GM19043 (cell line): ENCODE data around the gene TAC3.
A peak's percentile ranks its signal among the peaks of the same experiment; 100 is the strongest.

ENCODE experiments used
- ATAC-seq: cut with Tn5 transposase; IDR thresholded peaks from one replicate; pipeline ENCODE4 v1.9.1; 2021; ENCODE audit warnings: low read depth; ENCODE audit not compliant: unreplicated experiment

TAC3 gene

DNA sequence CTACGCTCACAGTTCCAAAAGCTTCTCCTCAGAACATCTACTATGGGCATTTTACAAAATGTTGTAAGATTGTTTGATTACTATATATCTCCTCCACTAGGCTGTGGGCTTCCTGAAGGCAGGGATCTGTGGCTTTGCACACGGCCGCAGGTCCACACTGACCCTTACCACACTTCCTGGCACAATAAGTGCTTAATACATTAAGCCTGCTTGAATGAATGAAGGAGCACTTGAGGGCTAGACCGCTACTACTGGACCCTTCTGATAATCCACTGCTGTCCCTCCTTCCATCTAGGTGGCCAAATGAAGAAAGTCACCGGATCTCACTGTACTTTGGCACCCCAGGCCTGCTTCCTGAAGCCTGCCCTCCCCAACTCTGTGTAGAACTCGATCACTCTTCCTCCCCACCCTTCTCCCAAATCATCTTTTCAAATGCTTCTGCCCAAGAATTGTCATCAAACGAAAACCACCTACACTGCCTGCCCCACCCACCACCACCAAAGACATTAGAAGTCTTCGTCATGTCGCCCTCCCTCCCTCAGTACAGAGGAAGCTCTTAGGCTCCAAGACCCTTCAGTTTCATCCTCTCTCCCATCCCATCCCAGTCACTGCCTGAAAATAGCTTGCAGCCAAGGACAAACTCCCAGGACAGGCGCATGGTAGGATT lies 9.4 kb downstream of the TAC3 start:
- peak; percentile 8 for ATAC-seq

DNA sequence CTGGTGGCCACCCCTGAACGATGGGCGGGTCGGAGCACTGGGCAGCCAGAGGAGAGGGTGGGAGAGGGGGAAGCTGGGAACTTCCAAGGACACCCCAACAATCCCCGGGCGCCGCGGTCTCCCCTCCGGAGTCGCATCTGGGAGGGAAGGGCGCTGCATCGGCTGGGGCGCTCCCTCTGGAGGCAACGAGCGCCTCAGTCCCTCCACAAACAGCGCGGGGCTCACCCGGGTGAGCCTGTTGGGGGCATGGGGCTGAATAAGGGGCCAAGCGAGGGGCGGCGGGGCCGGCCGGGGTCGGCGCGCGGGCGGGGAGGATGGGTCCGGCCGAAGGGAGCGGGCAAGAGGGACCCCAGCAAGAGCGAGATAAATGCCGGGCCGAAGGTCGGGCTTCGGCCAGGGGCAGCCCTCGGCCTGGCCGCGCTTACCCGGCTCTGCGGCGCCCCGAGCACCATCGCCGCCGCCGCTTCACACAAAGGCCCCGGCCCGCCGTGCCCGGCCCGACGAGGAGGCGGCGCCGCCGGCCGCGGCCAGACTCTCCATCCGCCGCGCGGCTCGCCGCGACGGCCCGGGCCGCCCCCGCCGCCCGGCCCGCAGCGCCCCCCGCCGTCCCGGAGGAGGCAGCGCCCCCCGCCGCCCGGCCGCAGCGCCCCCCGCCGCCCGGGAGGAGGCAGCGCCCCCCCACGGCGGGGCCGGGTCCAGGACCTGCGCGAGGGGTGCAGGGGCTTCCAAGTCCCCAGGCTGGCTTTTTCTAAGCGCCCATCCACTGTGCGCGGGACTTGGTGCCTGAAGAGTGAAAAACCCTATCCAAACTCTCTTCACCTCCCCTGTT lies 10.1 kb downstream of the TAC3 start, which contains the start of gene ZBTB39:
Gene ZBTB39 (minus strand): TSS at position 567 of the 829 bp plus-strand sequence. CDS start 1,629 bp downstream, outside the sequence.
- ATAC-seq, result peak; percentile 65

DNA sequence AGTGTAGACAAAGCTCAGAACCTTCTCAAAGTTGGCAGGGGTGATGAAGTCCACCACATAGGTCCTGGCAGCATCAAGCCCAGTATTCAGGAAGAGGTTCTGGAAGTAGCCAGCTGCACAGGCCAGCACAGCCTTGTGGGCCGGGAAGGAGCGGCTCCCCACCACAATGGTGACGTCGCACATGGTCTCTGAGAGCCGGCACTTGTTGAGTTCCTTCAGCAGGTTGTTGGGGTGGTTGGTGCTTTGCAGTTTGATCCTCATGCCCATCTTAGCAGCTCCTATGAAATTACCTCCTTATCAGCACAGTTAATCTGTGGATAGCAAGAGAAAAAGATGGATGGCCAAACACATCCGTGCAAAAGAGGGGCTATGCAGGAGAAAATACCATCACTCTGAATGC lies 11.7 kb downstream of the TAC3 start:
- ATAC-seq, result no peak

DNA sequence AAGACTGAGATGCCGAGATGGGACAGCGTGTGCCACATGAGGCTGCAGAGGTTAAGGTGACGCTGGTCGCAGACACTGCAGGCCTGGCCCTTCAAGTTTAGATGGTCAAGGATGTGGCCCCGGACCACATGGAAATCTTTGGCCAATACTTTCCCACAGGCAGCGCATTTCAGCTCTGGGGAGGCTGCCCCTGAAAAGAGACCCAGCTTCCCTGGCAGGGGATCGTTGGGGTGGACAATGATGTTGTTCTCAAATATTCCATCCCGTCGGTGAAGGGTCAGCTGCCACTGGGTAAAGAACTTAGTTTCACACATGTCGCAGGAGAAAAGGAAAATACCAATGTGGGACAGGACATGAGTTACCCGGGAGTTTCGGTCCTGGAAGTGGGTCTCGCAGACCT lies 12.9 kb downstream of the TAC3 start:
- ATAC-seq, result no peak

DNA sequence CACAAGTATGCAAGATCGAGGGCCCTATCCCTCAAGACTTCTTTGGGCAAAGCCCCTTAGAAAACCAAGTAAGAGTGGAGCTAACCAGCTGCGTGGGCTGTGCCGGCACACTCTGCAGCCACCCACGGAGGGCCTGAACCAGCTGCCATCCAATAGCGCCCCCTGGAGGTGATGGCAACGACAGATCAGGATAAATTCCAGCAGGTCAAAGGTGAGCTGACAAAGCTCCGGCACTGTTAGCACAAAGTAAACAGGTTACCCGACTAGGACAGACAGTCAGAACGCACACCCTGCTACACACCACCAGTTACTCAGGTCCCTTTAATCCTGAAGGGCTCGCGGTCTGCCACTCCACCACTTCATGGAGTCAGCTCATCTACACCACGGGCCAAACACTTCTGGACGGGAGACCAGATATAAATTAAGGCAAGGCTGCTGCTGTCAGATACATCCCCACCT lies 14.9 kb downstream of the TAC3 start:
- no peak for ATAC-seq

DNA sequence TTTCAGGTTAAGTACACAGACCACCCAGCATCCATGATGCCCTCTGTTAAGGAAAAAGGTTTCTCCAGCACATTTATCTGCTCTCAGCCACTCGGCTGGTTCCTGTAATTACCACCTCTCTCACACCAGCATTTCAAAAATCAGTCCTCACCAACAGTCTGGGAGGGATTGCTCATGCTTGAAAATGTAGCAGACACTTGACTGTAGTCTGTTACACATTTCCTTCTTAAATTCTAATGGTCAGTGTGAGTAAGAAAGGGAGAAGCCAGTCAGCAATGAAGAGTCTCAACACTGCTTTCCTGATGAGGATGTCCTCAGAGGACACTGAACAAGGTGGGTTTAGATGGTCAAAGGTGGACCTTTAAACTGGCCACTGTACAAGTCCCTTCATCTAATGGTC lies 15.9 kb downstream of the TAC3 start:
- no peak for ATAC-seq

DNA sequence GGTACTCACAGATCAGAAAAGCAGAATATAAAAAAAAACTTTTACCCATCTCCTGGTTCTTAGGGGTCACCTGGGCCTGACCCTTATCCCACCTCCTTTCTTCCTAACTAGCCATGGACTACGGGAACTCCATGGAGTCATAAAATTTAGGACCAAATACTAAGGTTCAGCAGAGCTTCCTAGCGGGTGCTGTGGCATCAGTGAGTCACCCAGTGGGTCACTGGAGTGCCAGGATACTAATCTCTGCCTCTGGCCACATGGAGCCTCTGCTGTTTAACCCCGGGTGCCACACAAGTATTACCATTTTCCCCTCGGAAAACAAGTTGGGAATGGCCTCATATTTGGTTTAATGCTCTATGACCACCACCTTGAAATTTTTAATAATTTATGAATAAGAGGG lies 16.9 kb downstream of the TAC3 start:
- ATAC-seq, result no peak

DNA sequence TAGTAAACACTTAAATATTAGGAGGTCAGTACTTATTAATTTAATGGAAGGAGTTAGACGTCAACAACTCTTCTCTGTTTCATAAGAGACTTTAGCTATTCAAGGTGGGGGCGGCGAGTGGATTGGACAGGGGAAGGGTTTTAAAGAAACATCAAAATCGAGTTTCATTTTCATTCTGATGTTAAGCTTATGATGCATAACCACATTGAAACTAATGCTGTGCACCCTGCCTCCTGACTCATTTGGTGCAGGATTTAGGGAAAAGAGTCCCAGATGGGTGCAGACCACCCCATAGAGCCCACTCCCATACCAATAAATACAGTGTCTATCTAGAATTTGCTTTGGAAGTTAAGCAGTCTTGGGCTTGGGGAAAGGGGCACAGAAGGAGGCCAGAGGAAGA lies 17.3 kb downstream of the TAC3 start:
- ATAC-seq, result peak; percentile 91

DNA sequence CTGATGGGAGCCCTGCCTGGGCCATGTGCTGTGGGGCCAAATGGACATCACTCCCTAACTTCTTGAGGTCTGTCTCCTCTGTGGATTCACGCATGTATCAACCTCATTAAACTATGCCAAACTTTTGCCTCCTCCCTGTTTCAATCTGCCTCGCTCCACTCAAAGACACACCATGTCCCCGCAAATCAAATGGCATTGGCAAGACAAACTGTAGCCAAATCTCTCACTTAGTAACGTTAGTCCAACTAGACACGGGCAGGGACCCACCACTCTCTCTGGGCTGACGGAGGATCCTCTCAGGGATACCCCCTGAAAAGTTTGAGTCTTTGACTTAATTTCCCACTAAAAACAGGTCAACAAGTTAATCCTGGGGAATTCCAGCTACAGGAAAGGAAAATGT lies 18.0 kb downstream of the TAC3 start:
- no peak for ATAC-seq

DNA sequence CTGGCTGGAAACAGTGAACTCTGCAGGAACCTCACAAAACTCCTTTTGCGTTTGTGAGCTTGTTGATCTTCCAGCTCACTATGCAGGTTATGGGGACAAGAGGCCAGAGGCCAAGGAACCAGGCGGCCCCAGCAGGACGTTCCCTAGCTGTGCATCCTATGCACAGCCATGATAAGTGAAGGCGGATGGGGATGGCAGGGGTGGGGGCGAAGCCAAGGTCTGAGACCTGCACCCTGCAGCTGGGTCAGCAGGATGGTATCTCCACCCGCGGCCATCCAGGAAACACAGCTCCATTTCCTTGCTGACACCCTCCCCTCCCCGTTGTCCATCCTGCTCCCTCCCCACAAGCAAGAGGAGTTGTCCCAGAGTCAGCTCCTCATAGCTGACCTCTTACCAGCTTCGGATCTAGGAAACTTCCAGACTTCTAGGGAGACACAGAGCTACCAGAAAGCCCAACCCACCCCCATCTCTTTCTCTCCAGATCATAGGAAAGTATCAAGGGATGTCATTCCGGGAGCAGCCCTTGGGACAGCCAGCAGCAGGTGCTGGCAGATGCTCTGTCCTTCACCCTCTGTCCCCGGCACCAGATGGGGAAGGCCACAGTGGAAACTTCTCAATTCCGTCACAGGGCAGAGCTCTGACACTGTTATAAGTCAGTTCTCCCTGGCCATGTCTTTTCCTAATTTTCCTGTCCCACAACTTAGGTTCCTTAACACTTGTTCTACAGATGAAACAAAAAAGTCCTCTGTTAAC lies 19.4 kb downstream of the TAC3 start:
- no peak for ATAC-seq

DNA sequence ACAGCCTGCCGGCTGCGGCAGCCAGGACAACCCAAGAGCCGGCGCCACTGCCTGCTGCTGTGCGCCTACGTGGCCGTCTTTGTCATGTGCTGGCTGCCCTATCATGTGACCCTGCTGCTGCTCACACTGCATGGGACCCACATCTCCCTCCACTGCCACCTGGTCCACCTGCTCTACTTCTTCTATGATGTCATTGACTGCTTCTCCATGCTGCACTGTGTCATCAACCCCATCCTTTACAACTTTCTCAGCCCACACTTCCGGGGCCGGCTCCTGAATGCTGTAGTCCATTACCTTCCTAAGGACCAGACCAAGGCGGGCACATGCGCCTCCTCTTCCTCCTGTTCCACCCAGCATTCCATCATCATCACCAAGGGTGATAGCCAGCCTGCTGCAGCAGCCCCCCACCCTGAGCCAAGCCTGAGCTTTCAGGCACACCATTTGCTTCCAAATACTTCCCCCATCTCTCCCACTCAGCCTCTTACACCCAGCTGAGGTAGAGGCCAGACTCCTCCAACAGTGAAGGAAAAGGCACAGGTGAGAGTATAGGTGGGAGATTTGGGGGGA lies 20.3 kb downstream of the TAC3 start:
- ATAC-seq, result no peak

DNA sequence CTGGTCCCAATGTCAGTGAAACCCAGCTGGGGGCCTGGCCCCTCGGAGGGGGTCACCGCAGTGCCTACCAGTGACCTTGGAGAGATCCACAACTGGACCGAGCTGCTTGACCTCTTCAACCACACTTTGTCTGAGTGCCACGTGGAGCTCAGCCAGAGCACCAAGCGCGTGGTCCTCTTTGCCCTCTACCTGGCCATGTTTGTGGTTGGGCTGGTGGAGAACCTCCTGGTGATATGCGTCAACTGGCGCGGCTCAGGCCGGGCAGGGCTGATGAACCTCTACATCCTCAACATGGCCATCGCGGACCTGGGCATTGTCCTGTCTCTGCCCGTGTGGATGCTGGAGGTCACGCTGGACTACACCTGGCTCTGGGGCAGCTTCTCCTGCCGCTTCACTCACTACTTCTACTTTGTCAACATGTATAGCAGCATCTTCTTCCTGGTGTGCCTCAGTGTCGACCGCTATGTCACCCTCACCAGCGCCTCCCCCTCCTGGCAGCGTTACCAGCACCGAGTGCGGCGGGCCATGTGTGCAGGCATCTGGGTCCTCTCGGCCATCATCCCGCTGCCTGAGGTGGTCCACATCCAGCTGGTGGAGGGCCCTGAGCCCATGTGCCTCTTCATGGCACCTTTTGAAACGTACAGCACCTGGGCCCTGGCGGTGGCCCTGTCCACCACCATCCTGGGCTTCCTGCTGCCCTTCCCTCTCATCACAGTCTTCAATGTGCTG lies 21.0 kb downstream of the TAC3 start:
- no peak for ATAC-seq

DNA sequence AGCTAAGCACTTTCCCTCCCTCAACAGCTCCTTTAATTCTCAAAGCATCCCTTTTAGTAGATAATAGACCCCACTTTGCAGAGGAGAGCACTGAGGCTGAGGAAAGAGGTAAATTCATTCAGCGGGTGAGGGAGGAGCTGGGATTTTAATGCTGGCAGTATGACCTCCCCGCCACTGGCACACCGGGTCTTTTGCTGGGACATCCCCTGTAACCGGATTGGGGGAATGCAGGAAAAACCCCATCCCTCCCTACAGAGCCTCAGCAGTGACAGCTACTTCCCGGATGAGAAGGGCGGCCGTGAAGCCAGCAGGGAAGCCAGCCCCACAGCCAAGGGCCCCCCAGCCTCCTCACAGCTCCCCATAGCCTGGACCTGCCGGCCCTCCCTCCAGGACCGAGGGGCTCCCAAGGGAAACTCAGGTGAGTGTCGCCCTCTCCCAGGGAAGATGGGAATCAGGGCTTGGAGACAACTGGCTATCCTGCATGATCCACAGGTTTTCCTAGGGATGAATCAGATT lies 22.0 kb downstream of the TAC3 start:
- ATAC-seq, result no peak

DNA sequence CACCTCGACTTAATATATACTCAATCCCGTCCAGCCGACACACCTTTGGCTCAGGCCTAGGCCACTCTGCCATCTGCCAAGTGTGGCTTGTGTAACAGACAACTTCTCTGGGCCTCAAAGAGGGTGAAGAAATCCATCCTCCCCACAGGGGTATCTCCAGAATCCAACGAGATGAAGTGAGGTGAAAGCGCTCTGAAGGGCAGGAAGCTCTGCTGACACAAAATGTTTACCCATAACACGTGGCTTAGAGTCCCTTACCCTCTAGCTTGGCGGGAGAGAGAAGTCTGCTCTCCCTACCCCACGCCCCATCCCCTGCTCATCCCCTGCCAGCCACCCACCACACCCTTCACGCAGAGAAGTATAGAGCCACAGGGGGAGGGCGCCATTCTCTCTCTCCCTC lies 23.0 kb downstream of the TAC3 start:
- no peak for ATAC-seq

DNA sequence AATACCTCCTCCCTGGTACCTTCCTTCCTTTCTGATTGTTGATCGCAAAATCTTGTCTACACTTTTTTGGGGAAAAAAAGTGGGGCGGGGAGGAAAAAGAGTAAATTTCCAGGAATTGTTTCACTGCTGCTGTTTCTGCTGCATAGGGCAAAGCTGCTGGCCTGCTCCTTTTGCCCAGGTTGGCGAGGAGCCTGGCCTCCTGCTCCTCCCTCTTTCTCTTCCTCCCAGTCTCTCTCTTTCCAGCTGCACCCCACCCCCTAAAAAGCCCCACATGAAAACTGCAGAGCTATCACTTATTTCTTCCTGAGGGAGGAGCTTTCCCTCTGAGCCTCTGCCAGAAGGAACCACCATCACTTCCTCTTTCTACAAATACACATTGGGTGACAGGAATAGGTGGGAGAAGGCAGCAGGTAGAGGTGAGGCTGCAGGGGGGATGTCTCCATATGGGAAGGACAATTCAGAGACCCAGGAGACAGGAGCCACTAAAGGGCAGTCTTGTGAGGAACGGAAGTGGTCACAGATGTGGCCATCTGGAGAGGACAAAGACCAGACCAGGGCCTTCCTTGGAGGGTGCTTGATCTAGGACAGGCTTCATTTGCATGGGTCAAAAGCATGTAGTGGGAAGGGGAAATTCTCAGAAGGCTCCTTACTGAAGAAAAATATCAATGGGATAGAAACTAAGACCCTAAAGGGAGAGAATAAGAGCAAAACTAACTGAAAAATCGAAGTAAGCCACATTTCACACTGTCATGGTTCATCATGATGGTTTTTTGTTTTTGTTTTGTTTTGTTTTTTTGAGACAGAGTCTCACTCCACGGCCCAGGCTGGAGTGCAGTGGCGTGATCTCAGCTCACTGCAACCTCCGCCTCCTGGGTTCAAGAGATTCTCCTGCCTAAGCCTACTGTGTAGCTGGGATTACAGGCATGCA lies 24.7 kb downstream of the TAC3 start:
- ATAC-seq, result no peak

DNA sequence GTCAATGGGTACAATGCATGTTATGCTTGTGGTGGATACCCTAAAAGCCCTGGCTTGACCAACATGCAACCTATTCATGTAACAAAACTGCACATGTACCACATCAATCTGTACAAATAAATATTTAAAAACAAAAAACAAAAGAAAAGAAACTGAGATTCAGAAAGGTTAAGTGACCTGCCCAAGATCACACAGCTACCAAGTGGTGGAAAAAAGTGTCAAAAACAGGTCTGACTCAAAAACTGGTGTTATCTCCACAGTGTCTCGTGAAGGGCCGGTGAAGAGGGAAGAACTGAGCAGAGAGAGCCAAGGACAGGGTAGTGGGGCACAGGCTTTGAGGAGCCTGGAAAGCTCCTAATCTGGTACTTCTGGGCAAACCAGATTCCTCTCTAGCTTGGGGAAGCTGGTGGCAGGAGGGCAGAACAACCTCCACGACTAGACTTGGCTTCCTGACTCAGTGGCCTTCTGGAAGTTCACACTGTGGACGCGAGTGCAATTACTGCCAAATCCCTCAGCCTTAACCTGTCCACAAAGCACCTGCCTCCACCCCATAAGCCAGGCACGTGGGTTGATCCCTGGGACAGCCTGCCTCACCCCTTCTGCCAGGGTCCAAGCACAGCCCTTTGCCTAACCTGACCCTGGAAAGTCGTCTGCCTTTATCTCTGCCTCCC lies 25.5 kb downstream of the TAC3 start:
- no peak for ATAC-seq

DNA sequence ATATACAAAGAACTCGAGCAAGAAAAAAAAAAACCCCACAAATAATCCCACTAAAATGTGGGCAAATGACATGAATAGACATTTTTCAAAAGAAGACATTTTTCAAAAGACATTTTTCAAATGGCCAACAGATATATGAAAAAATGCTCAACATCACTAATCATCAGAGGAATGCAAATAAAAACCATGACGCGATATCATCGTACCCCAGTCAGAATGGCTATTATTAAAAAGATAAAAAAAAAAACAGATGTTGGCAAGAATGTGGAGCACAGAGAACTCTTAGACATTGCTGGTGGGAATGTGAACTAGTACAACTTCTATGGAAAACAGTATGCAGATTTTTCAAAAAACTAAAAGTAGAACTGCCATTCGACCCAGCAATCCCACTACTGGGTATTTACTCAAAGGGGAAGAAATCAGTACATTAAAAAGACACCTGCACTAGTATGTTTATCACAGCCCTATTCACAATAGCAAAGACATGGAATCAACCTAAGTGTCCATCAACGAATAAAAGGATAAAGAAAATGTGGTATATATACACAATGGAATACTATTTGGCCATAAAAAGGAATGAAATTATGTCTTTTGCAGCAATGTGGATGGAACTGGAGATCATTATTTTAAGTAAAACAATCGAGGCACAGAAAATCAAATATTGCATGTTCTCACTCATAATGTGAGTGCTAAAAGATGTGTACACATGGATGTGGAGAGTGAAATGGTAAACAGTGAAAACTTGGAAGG lies 26.3 kb downstream of the TAC3 start:
- no peak for ATAC-seq
